Mesenchymal stem cell (in vitro differentiated cells and primary cell): Measurements from ENCODE around the gene ACADM.
"Not testable (repeated sequence)": the region's sequence is repeated elsewhere in the genome, so short reads cannot be mapped to it uniquely, and the experiment has no call there.

Experiments
- DNase-seq: peaks from one replicate; pipeline ENCODE4 v3.0.0-alpha.2; 2013
- H2AFZ ChIP-seq: one replicate; pipeline ENCODE4 v1.6.1; 2013; ENCODE audit warnings: low read depth, mild to moderate bottlenecking, control low read depth, inconsistent platforms, low read length, moderate library complexity
- H2AK5ac ChIP-seq: 2 replicates; pipeline ENCODE4 v1.6.1; 2013; ENCODE audit warnings: low read length, moderate library complexity, mild to moderate bottlenecking, inconsistent platforms; ENCODE audit not compliant: severe bottlenecking
- H2BK120ac ChIP-seq: one replicate; pipeline ENCODE4 v1.6.1; 2013; ENCODE audit warnings: low read depth, mild to moderate bottlenecking, inconsistent platforms, low read length, moderate library complexity
- H2BK12ac ChIP-seq, 2 experiments: one replicate each; pipeline ENCODE4 v1.6.1; 2013; ENCODE audit warnings: inconsistent platforms in 2 of 2, low read length in 2 of 2, mild to moderate bottlenecking in 2 of 2, moderate library complexity in 2 of 2, control low read depth in 1 of 2
- H2BK15ac ChIP-seq: one replicate; pipeline ENCODE4 v1.6.1; 2013; ENCODE audit warnings: mild to moderate bottlenecking, low read depth, inconsistent platforms; ENCODE audit not compliant: poor library complexity, severe bottlenecking
- H2BK5ac ChIP-seq: 2 replicates; pipeline ENCODE4 v1.6.1; 2013; ENCODE audit warnings: low read depth, mild to moderate bottlenecking, low read length, control low read depth, inconsistent platforms; ENCODE audit not compliant: poor library complexity, severe bottlenecking
- H3K14ac ChIP-seq, 2 experiments: one replicate each; pipeline ENCODE4 v1.6.1; 2013; ENCODE audit warnings: inconsistent platforms in 2 of 2, low read length in 2 of 2, control low read depth in 1 of 2, mild to moderate bottlenecking in 1 of 2, moderate library complexity in 1 of 2
- H3K18ac ChIP-seq, 2 experiments: one replicate each; pipeline ENCODE4 v1.6.1; 2013; ENCODE audit warnings: inconsistent platforms in 2 of 2, low read length in 2 of 2, control low read depth in 1 of 2, low read depth in 1 of 2, mild to moderate bottlenecking in 1 of 2
- H3K23ac ChIP-seq, 2 experiments: one replicate each; pipeline ENCODE4 v1.6.1; 2013; ENCODE audit warnings: inconsistent platforms in 2 of 2, low read length in 2 of 2, mild to moderate bottlenecking in 2 of 2, moderate library complexity in 2 of 2, control low read depth in 1 of 2
- H3K27ac ChIP-seq: 2 replicates; pipeline ENCODE4 v1.5.1; 2013; ENCODE audit warnings: mild to moderate bottlenecking, moderate library complexity, low read length, control low read depth, inconsistent platforms; ENCODE audit not compliant: poor library complexity, severe bottlenecking
- H3K27me3 ChIP-seq, 2 experiments: 2 replicates each; pipeline versions ENCODE4 v1.6.1 to v1.7.0; 2013; ENCODE audit warnings: low read length in 2 of 2, mild to moderate bottlenecking in 2 of 2, moderate library complexity in 2 of 2, control low read depth in 1 of 2, inconsistent platforms in 1 of 2; ENCODE audit not compliant: control insufficient read depth in 1 of 2, insufficient read depth in 1 of 2
- H3K36me3 ChIP-seq, 2 experiments: 2 replicates each; pipeline versions ENCODE4 v1.6.1 to v1.7.0; 2013; ENCODE audit warnings: low read length in 2 of 2, control low read depth in 1 of 2, inconsistent platforms in 1 of 2, low read depth in 1 of 2, mild to moderate bottlenecking in 1 of 2; ENCODE audit not compliant: insufficient read depth in 2 of 2, control insufficient read depth in 1 of 2
- H3K4ac ChIP-seq, 2 experiments: one replicate each; pipeline ENCODE4 v1.6.1; 2013; ENCODE audit warnings: inconsistent platforms in 2 of 2, low read length in 2 of 2, mild to moderate bottlenecking in 2 of 2, moderate library complexity in 2 of 2, control low read depth in 1 of 2, low read depth in 1 of 2
- H3K4me1 ChIP-seq: 2 replicates; pipeline ENCODE4 v1.6.1; 2013; ENCODE audit warnings: low read depth, low read length, control low read depth; ENCODE audit not compliant: control insufficient read depth, insufficient read depth
- H3K4me2 ChIP-seq: 2 replicates; pipeline ENCODE4 v1.6.1; 2013; ENCODE audit warnings: low read length, mild to moderate bottlenecking, inconsistent platforms; ENCODE audit not compliant: poor library complexity, severe bottlenecking
- H3K4me3 ChIP-seq, 2 experiments: 2 replicates each; pipeline versions ENCODE4 v1.5.1 to v1.7.0; 2013; ENCODE audit warnings: low read length in 2 of 2, mild to moderate bottlenecking in 2 of 2, control low read depth in 1 of 2, low read depth in 1 of 2; ENCODE audit not compliant: insufficient read depth in 1 of 2
- H3K79me1 ChIP-seq: replicated peaks from 2 replicates; pipeline ENCODE4 v1.6.1; 2013; ENCODE audit warnings: mild to moderate bottlenecking, control low read depth, low read length, inconsistent platforms; ENCODE audit not compliant: poor library complexity, severe bottlenecking
- H3K9ac ChIP-seq: 2 replicates; pipeline ENCODE4 v1.7.0; 2013; ENCODE audit warnings: mild to moderate bottlenecking, low read length, moderate library complexity
- H3K9me3 ChIP-seq: 2 replicates; pipeline ENCODE4 v1.7.0; 2013; ENCODE audit warnings: mild to moderate bottlenecking, low read length; ENCODE audit not compliant: control insufficient read depth
- H4K8ac ChIP-seq: one replicate; pipeline ENCODE4 v1.6.1; 2013; ENCODE audit warnings: inconsistent platforms, mild to moderate bottlenecking, low read length, moderate library complexity
- H4K91ac ChIP-seq: one replicate; pipeline ENCODE4 v1.6.1; 2013; ENCODE audit warnings: mild to moderate bottlenecking, low read length, inconsistent platforms
- WGBS: methylation state at CpG from one replicate; pipeline ENCODE4 v1.1.7; 2013; ENCODE audit warnings: mixed read lengths; 5-methylcytosine and 5-hydroxymethylcytosine counted together

Gene ACADM

DNA sequence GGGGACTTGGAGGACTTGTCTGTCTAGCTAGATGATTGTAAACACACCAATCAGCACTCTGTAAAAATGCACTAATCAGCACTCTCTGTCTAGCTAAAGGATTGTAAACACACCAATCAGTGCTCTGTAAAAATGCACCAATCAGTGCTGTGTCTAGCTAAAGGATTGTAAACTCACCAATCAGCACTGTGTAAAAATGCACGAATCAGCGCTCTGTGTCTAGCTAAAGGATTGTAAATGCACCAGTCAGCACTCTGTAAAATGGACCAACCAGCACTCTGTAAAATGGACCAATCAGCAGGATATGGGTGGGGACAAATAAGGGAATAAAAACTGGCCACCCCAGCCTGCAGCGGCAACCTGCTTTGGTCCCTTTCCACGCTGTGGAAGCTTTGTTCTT lies 34.0 kb downstream of the ACADM start:
- H3K9me3 ChIP-seq, H2BK120ac ChIP-seq, H3K9ac ChIP-seq, H3K4me1 ChIP-seq, H3K27me3 ChIP-seq, H2AFZ ChIP-seq, H3K4me3 ChIP-seq, H2AK5ac ChIP-seq, H2BK5ac ChIP-seq, H3K14ac ChIP-seq, DNase-seq, H3K4me2 ChIP-seq, H2BK12ac ChIP-seq, H4K91ac ChIP-seq, H3K4ac ChIP-seq, H2BK15ac ChIP-seq, H4K8ac ChIP-seq, H3K79me1 ChIP-seq, H3K18ac ChIP-seq, H3K27ac ChIP-seq, H3K23ac ChIP-seq: not testable (repeated sequence)
- over 99% methylated on average over 4 of the region's 4 CpGs for WGBS
- peaks cover 15 to 31% of the 10 kb centered on the region in 2 experiments for H3K36me3 ChIP-seq

DNA sequence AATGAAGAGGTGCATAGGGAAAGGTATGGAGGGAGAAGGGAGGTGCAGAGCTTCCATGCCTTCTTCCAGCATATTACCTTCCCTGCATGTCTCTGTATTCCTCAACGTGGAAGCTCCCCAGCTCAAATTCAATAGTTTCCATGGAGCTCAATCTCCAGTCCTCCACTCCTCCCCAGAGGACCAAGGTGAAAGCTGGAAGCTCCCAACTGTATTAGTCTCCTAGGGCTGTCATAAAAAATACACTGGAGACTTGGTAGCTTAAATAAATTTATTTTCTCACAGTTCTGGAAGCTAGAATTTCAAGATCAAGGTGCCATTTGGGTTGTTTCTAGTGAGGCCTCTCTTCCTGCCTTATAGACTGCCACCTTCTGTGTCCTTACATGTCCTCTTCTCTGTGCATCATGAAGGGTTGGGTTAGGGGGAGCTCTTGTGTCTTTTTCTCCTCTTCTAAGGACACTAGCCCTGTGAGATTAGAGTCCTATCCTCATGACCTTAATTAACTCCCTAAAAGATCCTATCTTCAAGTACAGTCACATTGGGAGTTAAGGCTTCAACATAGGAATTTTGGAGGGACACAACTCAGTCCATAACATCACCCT lies 39.6 kb downstream of the ACADM start:
- no peak overlapping the region for H2BK12ac ChIP-seq
- H3K18ac ChIP-seq = no peak overlapping the region
- H3K27me3 ChIP-seq = no peaks in the 10 kb centered on the region
- H3K14ac ChIP-seq = no peak overlapping the region
- H2AFZ ChIP-seq = no peak overlapping the region
- H3K4me3 ChIP-seq = no peak overlapping the region
- peaks cover 0 to 11% of the 10 kb centered on the region in 2 experiments for H3K36me3 ChIP-seq
- no peak overlapping the region for H2BK5ac ChIP-seq
- peaks cover 1% of the 10 kb centered on the region for H3K79me1 ChIP-seq
- H3K4me1 ChIP-seq = peaks cover 4% of the 10 kb centered on the region
- no peak overlapping the region for H3K4me2 ChIP-seq
- DNase-seq = no peak
- no peak overlapping the region for H3K23ac ChIP-seq
- WGBS = 83% methylated on average over 1 of the region's 1 CpG
- H3K27ac ChIP-seq = no peak overlapping the region
- H2AK5ac ChIP-seq = no peak overlapping the region
- no peak overlapping the region for H4K8ac ChIP-seq
- H4K91ac ChIP-seq = no peak overlapping the region
- H3K9me3 ChIP-seq = no peaks in the 10 kb centered on the region
- H3K4ac ChIP-seq = no peak overlapping the region
- H2BK120ac ChIP-seq = no peak overlapping the region
- H2BK15ac ChIP-seq = no peak overlapping the region
- H3K9ac ChIP-seq = no peak overlapping the region

DNA sequence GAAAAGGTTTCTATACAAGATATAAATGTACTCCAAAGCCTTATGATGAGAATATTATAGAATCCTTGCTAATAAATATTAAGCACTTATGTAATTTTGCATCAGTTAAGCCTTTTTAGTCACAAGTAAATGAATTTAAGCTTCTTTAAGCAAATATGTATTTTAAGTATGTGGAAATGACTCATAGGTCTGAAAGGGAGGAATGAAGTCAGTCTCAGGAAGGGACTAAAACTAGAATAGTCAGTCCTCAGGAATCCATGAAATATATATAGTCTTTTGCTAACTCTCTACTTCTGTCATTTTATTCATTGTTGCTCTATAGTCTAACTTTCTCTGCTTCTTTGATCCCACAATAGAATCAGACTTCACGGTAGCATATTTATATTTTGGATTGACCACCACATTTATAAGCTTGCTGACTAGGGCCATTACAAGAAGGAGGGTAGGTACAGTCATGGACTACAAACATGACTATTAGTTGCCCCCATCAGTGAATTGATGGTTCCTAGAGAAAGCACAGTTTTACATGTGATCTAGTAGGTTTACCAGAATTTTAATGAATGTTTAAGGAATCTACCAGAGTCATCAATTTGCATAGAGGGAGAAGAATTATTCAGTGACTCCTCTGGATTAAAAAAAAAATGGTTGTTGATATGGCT lies 41.3 kb downstream of the ACADM start:
- DNase-seq = peak; percentile 73
- Histone ChIP-seq H3K14ac (no peak overlapping the region), H3K27me3 (no peaks in the 10 kb centered on the region)

DNA sequence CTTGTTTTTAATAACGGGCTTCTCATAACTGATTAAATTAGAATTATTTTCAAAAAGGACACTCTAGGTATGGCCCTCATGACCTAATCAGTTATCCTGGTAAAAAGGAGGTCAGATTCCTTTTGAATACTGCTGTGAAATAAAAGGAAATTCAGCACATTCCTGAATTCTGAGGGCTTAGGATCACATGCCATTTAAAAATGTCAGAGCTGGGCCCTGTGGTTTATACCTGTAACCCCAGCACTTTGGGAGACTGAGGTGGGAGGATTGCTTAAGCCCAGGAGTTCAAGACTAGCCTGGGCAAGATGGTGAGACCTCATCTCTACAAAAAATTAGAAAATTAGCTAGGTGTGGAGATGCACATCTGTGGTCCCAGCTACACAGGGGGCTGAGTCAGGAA lies 43.5 kb downstream of the ACADM start:
- Histone ChIP-seq H2AK5ac (peak overlapping the region; percentile 56), H3K9me3 (no peaks in the 10 kb centered on the region), H4K8ac (no peak overlapping the region), H2AFZ (no peak overlapping the region), H3K9ac (no peak overlapping the region), H3K4me2 (no peak overlapping the region), H2BK12ac (no peak overlapping the region), H3K23ac (no peak overlapping the region), H4K91ac (no peak overlapping the region), H3K36me3 (peaks cover 0 to 6% of the 10 kb centered on the region in 2 experiments), H3K18ac (no peak overlapping the region), H3K4ac (no peak overlapping the region), H3K79me1 (no peaks in the 10 kb centered on the region), H3K14ac (no peak overlapping the region), H2BK5ac (no peak overlapping the region), H2BK15ac (no peak overlapping the region), H3K4me1 (peaks cover 4% of the 10 kb centered on the region), H2BK120ac (no peak overlapping the region), H3K4me3 (no peak overlapping the region), H3K27me3 (no peaks in the 10 kb centered on the region), H3K27ac (peak overlapping the region; percentile 78)
- DNase-seq = no peak
- WGBS = no CpG with 5 or more reads among the region's 1 CpG

More for the DNA sequence above, 41.3 kb downstream of the ACADM start:
- Histone ChIP-seq H3K27ac (peak overlapping the region; percentile 98), H3K23ac (no peak overlapping the region), H4K8ac (no peak overlapping the region), H3K4ac (no peak overlapping the region), H2BK5ac (no peak overlapping the region), H2AK5ac (no peak overlapping the region), H3K4me1 (peaks cover 4% of the 10 kb centered on the region), H2BK12ac (no peak overlapping the region), H2BK15ac (no peak overlapping the region), H3K36me3 (peaks cover 0 to 11% of the 10 kb centered on the region in 2 experiments), H3K9me3 (no peaks in the 10 kb centered on the region), H3K18ac (no peak overlapping the region), H3K79me1 (peaks cover 1% of the 10 kb centered on the region), H2BK120ac (no peak overlapping the region), H4K91ac (no peak overlapping the region), H2AFZ (no peak overlapping the region), H3K4me3 (no peak overlapping the region), H3K9ac (peak overlapping the region; percentile 50), H3K4me2 (peak overlapping the region; percentile 34)
- WGBS = no CpG with 5 or more reads among the region's 1 CpG
